PFSK-1 (cell line): Measurements from ENCODE around the gene HDAC4.

Experiments
- FOXP2 ChIP-seq: optimal IDR thresholded peaks from 2 replicates; pipeline ENCODE3; 2011; ENCODE audit warnings: borderline replicate concordance, control low read depth, inconsistent platforms; ENCODE audit not compliant: insufficient read depth; ENCODE audit errors: extremely low read length, extremely low read depth
- POLR2AphosphoS5 ChIP-seq: IDR thresholded peaks from 2 replicates; pipeline ENCODE4 v1.6.1; 2012; ENCODE audit warnings: low read depth, mild to moderate bottlenecking, control low read depth, low read length, moderate library complexity
- SIN3A ChIP-seq: IDR thresholded peaks from 2 replicates; pipeline ENCODE4 v1.6.1; 2012; ENCODE audit warnings: mild to moderate bottlenecking, low read length, moderate library complexity, borderline replicate concordance; ENCODE audit not compliant: insufficient read depth
- TAF1 ChIP-seq: IDR thresholded peaks from 2 replicates; pipeline ENCODE4 v1.6.1; 2012; ENCODE audit warnings: low read length, control low read depth, borderline replicate concordance; ENCODE audit not compliant: insufficient read depth
- TF ChIP-seq, protein P1 (sequence below), 2 experiments: IDR thresholded peaks; 2 replicates each; pipeline versions ENCODE4 v1.6.1 to v1.8.0; 2011 to 2012; ENCODE audit warnings: low read depth in 2 of 2, low read length in 2 of 2, control low read depth in 1 of 2, inconsistent platforms in 1 of 2, mild to moderate bottlenecking in 1 of 2, moderate library complexity in 1 of 2; ENCODE audit not compliant: insufficient read depth in 1 of 2

The HDAC4 gene

DNA sequence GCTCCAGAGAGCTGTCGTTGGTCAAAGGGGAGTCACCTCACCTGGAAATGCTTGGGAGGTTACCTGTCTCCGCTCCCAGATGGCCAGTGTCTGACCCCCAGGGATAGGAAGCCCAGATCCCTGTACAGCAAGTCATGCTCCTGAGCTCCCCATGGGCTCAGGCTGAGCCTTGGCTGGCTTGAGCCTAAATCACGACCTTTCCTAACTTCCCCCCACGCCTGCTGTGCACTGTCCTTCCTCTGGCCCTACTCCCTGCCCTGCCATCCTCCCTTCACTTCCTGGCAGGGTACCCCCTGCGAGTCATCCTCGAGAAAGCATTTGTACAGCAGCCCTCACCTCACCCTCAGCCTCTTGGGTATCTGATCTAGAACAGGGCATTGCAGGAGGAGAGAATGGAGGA lies 9.2 kb upstream of the HDAC4 start:
- TF ChIP-seq, protein P1, sequence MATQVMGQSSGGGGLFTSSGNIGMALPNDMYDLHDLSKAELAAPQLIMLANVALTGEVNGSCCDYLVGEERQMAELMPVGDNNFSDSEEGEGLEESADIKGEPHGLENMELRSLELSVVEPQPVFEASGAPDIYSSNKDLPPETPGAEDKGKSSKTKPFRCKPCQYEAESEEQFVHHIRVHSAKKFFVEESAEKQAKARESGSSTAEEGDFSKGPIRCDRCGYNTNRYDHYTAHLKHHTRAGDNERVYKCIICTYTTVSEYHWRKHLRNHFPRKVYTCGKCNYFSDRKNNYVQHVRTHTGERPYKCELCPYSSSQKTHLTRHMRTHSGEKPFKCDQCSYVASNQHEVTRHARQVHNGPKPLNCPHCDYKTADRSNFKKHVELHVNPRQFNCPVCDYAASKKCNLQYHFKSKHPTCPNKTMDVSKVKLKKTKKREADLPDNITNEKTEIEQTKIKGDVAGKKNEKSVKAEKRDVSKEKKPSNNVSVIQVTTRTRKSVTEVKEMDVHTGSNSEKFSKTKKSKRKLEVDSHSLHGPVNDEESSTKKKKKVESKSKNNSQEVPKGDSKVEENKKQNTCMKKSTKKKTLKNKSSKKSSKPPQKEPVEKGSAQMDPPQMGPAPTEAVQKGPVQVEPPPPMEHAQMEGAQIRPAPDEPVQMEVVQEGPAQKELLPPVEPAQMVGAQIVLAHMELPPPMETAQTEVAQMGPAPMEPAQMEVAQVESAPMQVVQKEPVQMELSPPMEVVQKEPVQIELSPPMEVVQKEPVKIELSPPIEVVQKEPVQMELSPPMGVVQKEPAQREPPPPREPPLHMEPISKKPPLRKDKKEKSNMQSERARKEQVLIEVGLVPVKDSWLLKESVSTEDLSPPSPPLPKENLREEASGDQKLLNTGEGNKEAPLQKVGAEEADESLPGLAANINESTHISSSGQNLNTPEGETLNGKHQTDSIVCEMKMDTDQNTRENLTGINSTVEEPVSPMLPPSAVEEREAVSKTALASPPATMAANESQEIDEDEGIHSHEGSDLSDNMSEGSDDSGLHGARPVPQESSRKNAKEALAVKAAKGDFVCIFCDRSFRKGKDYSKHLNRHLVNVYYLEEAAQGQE (IDR thresholded peaks at IDR 0.05; ENCODE audit: insufficient read depth in 1 of 2, low read depth in 2 of 2, low read length in 2 of 2), result no peak
- TF ChIP-seq POLR2AphosphoS5, result no peak
- no peak for TF ChIP-seq TAF1
- no peak for TF ChIP-seq SIN3A

DNA sequence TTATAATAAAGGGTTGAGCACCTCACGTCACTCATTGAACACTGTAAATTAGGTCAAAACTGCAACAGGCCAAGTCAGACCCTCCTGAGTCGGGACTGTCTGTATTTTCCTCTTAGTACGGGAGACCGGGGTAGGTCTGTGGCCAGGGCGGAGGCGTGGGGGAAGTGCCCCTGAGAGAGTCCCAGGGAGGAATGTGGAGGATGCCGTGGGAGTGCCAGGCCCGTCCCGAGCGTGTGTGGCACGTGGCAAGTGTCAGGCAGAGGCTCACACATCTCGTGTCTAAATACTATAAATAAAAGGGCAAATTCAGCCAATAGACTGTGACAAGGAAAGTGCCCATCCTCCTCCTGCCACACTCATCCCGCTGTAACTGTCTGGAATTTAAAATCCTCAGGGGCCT lies 6.3 kb upstream of the HDAC4 start:
- TF ChIP-seq, protein P1 (IDR thresholded peaks at IDR 0.05; ENCODE audit: insufficient read depth in 1 of 2, low read depth in 2 of 2, low read length in 2 of 2), result no peak
- TF ChIP-seq FOXP2 (no peak), POLR2AphosphoS5 (no peak)

DNA sequence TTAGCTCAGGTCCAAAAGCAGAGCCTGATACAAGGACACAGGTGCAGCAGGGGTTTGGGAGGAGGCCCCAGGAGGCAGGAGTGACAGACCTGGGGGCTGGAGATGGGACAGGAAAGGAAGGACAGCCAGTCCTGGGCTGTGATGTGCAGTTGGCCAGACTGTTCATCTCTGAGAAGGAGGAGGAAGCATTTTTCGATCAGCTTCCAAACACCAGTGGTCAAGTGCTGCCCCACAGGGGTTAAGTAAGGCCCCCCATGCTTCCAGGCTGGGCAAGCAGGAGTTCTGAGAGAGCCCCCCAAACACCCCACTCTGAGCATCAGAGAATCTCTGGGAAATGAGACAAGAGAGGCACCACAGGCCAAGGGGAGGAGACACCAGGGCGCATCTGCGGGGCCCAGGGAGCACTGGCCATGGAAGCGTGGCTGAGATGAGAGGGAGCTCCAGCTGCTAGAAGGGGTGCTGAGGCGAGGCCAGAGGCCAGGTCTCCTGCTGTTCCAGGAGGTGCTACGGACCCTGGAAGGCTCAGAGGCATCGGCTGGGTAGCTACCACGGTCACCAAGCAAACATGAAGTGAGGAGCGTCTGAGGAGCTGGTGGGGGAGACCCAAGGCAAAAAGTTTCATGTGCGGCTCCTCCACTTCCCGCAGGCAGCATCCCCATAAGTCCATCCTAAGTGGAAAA lies 5.6 kb upstream of the HDAC4 start:
- TF ChIP-seq SIN3A (no peak), FOXP2 (no peak), TAF1 (no peak), POLR2AphosphoS5 (no peak)
- TF ChIP-seq, protein P1 (IDR thresholded peaks at IDR 0.05; ENCODE audit: insufficient read depth in 1 of 2, low read depth in 2 of 2, low read length in 2 of 2), result no peak

DNA sequence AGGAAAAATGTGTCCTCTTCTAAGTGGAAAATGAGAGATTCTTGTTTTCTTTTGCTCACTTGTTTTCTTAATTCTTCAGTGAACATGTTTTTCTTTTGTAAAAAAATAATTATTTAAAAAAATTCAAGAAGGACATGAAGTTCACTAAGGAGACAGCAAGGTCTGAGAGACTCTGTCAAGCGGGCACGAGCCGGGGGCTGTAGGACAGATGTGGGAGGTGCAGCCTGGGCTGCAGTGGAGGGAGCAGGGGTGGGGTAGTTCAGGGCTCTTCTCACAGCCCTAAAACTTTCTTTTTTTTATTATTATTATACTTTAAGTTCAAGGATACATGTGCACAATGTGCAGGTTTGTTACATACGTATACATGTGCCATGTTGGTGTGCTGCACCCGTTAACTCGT lies 4.3 kb upstream of the HDAC4 start:
- TF ChIP-seq POLR2AphosphoS5, result no peak
- TF ChIP-seq FOXP2, result no peak
- TF ChIP-seq SIN3A, result no peak
- TF ChIP-seq TAF1, result no peak

DNA sequence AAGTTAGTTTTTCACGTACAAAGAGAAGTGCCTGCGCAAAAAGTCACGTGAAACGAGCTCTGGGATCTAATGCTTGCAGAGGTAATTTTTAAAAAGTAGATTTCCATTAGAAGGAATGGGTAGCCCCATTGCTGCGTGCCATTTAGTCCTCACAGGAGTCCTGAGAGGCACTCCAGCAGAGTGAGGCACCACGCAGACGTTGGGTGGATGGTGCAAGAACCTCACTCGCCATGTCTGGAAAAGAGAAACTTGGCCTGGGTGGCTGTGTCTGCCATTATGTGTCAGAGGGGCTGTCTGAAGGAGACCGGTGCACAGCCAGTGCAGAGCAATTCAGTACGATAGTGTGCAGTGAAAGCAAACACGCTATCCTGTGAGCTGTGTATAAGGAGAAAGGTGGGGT lies 1.8 kb upstream of the HDAC4 start:
- TF ChIP-seq, protein P1 (IDR thresholded peaks at IDR 0.05; ENCODE audit: insufficient read depth in 1 of 2, low read depth in 2 of 2, low read length in 2 of 2), result no peak
- TF ChIP-seq TAF1 (no peak), FOXP2 (no peak), POLR2AphosphoS5 (no peak)

DNA sequence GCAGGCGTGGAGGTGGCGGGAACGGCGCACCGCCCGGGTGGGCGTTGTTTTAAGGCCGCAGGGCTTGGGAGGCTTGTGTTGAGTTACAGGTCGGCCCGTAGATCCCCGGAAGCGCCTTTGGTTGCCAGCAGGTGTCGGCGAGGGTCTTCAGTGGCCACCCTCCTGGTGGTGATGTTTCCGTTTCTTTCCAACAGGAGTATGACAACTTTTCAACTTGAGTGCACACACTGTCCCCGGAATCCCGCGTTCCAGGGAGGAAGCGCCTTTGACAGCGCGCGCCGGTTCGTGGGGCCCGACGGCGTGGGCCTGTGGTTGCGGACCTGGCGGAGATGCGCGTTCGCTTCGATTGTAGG lies 1.0 kb upstream of the HDAC4 start:
- TF ChIP-seq, protein P1 (IDR thresholded peaks at IDR 0.05; ENCODE audit: insufficient read depth in 1 of 2, low read depth in 2 of 2, low read length in 2 of 2), result no peak
